Activated naive CD4-positive, alpha-beta T cell treated with anti-CD3 and anti-CD28 coated beads for 36 hours (primary cell): Measurements from ENCODE around the gene NMUR1. TPM values are rescaled to one million over a fixed set of nuclear protein-coding genes. Genes with fewer than 3 reads are reported as not detected.
A peak's percentile ranks its signal among the peaks of the same experiment; 100 is the strongest.
"Not testable (repeated sequence)": the region's sequence is repeated elsewhere in the genome, so short reads cannot be mapped to it uniquely, and the experiment has no call there.

Experiments used
- CTCF ChIA-PET: fragments of 350-600 bp; sonication (Branson Sonifier 250); formaldehyde crosslinking; loops from one replicate; lab custom pipeline; 2021; ENCODE audit warnings: antibody characterized with exemption; lab: Charles Lee
- DNase-seq: peaks from one replicate; pipeline ENCODE4 v3.0.0-alpha.2; 2020
- H3K27ac Mint-ChIP-seq: one replicate; pipeline ENCODE4 v1.8.0; 2021; ENCODE audit warnings: mild to moderate bottlenecking, mixed read lengths
- H3K27me3 Mint-ChIP-seq: one replicate; pipeline ENCODE4 v1.8.0; 2021; ENCODE audit warnings: low read depth, mixed read lengths
- H3K36me3 Mint-ChIP-seq: one replicate; pipeline ENCODE4 v1.8.0; 2021; ENCODE audit warnings: low read depth, mixed read lengths
- H3K4me1 Mint-ChIP-seq: one replicate; pipeline ENCODE4 v1.8.0; 2021; ENCODE audit warnings: low read depth, mixed read lengths
- H3K4me3 Mint-ChIP-seq: one replicate; pipeline ENCODE4 v1.8.0; 2021; ENCODE audit warnings: mild to moderate bottlenecking, moderate library complexity, mixed read lengths
- H3K9me3 Mint-ChIP-seq: one replicate; pipeline ENCODE4 v1.8.0; 2021; ENCODE audit warnings: mixed read lengths
- intact Hi-C: fragments of 100-400 bp; cut with micrococcal nuclease; formaldehyde crosslinking; loops from one replicate; pipeline ENCODE4 v1.15.1; 2023
- total RNA-seq, 2 experiments: library from RNA; stranded (reverse); gene quantifications; one replicate each; pipeline ENCODE4 v1.2.3, GENCODE V29; 2021

The NMUR1 gene
- total RNA-seq, 2 experiments from 2014 or later: not detected

GRCh38 chr2:231568098-231568784 lies 38.0 kb upstream of the NMUR1 start:
- no peak overlapping the region for H3K4me3 Mint-ChIP-seq
- H3K9me3 Mint-ChIP-seq: no peaks in the 10 kb centered on the region
- no peaks in the 10 kb centered on the region for H3K27me3 Mint-ChIP-seq
- H3K4me1 Mint-ChIP-seq: peaks cover 10% of the 10 kb centered on the region
- no peak overlapping the region for H3K27ac Mint-ChIP-seq
- CTCF ChIA-PET: interaction anchor here (1.8 kb wide), 2 partner anchors 10 to 51 kb away, joined by 5 to 7 read pairs; no protein-coding TSS in a partner anchor
- intact Hi-C loops: no loop called here
- no peaks in the 10 kb centered on the region for H3K36me3 Mint-ChIP-seq
- DNase-seq: no peak

DNA sequence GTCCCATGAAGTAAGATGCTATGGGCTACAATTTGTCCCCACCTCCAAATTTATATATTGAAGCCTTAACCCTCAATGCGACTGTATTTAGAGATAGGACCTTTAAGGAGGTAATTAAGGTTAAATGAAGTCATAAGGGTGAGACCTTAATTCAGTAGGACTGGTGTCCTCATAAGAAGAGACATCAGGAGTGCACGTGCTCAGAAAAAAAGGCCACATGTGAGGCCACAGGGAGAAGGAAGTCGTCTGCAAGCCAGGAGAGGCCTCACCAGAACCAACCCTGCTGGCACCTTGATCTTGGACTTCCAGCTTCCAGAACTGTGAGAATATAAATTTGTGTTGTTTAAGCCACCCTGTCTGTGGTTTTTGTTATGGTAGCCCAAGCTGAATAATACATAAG lies 36.9 kb upstream of the NMUR1 start:
- Mint-ChIP-seq H3K27me3 (no peaks in the 10 kb centered on the region), H3K27ac (no peak overlapping the region), H3K9me3 (no peaks in the 10 kb centered on the region), H3K36me3 (no peaks in the 10 kb centered on the region), H3K4me3 (no peak overlapping the region), H3K4me1 (peaks cover 10% of the 10 kb centered on the region)
- DNase-seq: no peak
- intact Hi-C loops: no loop called here
- CTCF ChIA-PET: interaction anchor here (0.6 to 1.5 kb wide), 4 partner anchors 15 to 38 kb away, joined by 3 to 8 read pairs (median 4); no protein-coding TSS in a partner anchor

GRCh38 chr2:231565887-231566594 lies 35.8 kb upstream of the NMUR1 start:
- H3K9me3 Mint-ChIP-seq: no peaks in the 10 kb centered on the region
- intact Hi-C loops: no loop called here
- CTCF ChIA-PET: interaction anchor here (0.6 to 6.1 kb wide), 6 partner anchors 11 to 37 kb away, joined by 3 to 60 read pairs (median 4); no protein-coding TSS in a partner anchor
- H3K27ac Mint-ChIP-seq: no peak overlapping the region
- H3K27me3 Mint-ChIP-seq: no peaks in the 10 kb centered on the region
- no peak overlapping the region for H3K4me3 Mint-ChIP-seq
- H3K36me3 Mint-ChIP-seq: no peaks in the 10 kb centered on the region
- no peak for DNase-seq
- peaks cover 10% of the 10 kb centered on the region for H3K4me1 Mint-ChIP-seq

- CTCF ChIA-PET: interaction anchor here (0.6 to 6.1 kb wide), 10 partner anchors 21 to 151 kb away, joined by 3 to 60 read pairs (median 4); no protein-coding TSS in a partner anchor
- no peaks in the 10 kb centered on the region for H3K27me3 Mint-ChIP-seq
- DNase-seq: peak; percentile 74
Measured at GRCh38 chr2:231563378-231563961, 33.2 kb upstream of the NMUR1 start.

GRCh38 chr2:231557571-231558217 lies 27.4 kb upstream of the NMUR1 start:
- peak; percentile 63 for DNase-seq
- Mint-ChIP-seq H3K4me1 (peaks cover 2% of the 10 kb centered on the region), H3K27me3 (no peaks in the 10 kb centered on the region), H3K4me3 (no peak overlapping the region), H3K27ac (no peak overlapping the region), H3K9me3 (peaks cover 9% of the 10 kb centered on the region), H3K36me3 (peaks cover 2% of the 10 kb centered on the region)
- intact Hi-C loops: loop anchor here (1.0 to 5.0 kb wide), 5 partner anchors 27 to 330 kb away; partner anchors contain the start of gene NMUR1
- CTCF ChIA-PET: interaction anchor here (0.6 to 2.1 kb wide), 15 partner anchors 11 to 127 kb away, joined by 3 to 14 read pairs (median 5); no protein-coding TSS in a partner anchor

More at GRCh38 chr2:231563378-231563961, 33.2 kb upstream of the NMUR1 start:
- H3K36me3 Mint-ChIP-seq: no peaks in the 10 kb centered on the region
- H3K4me1 Mint-ChIP-seq: peaks cover 2% of the 10 kb centered on the region
- H3K4me3 Mint-ChIP-seq: no peak overlapping the region
- H3K9me3 Mint-ChIP-seq: no peaks in the 10 kb centered on the region
- intact Hi-C loops: loop anchor here (1.0 to 2.0 kb wide), 4 partner anchors 38 to 152 kb away; no protein-coding TSS in a partner anchor
- no peak overlapping the region for H3K27ac Mint-ChIP-seq

- Mint-ChIP-seq H3K4me1 (peaks cover 2% of the 10 kb centered on the region), H3K27ac (no peak overlapping the region), H3K4me3 (no peak overlapping the region), H3K27me3 (no peaks in the 10 kb centered on the region), H3K9me3 (peaks cover 9% of the 10 kb centered on the region), H3K36me3 (peaks cover 2% of the 10 kb centered on the region)
- no peak for DNase-seq
- CTCF ChIA-PET: interaction anchor here (0.8 to 2.8 kb wide), 6 partner anchors 11 to 109 kb away, joined by 3 to 14 read pairs (median 6); partner anchors contain the start of gene NMUR1
- intact Hi-C loops: loop anchor here (5.0 kb wide), 1 partner anchor 145 kb away; no protein-coding TSS in a partner anchor
Measured at GRCh38 chr2:231556981-231557380, 26.7 kb upstream of the NMUR1 start.

DNA sequence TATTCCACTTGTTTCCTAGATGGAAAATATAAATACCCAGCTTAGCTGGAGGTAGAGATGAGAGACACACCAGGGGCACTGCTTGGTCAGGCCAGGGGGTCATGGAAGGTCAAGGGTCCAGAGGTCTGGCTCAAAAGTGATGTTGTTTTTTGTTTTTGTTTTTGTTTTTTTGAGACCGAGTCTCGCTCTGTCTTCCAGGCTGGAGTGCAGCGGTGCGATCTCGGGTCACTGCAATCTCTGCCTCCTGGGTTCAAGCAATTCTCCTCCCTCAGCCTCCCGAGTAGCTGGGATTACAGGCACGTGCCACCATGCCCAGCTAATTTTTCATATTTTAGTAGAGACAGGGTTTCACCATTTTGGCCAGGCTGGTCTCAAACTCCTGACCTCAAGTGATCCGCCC lies 26.3 kb upstream of the NMUR1 start:
- not testable (repeated sequence) for H3K4me3 Mint-ChIP-seq, H3K36me3 Mint-ChIP-seq, H3K9me3 Mint-ChIP-seq, DNase-seq, H3K27ac Mint-ChIP-seq, H3K4me1 Mint-ChIP-seq, H3K27me3 Mint-ChIP-seq
- intact Hi-C loops: loop anchor here (5.0 kb wide), 1 partner anchor 144 kb away; no protein-coding TSS in a partner anchor
- CTCF ChIA-PET: interaction anchor here (0.8 to 2.8 kb wide), 6 partner anchors 11 to 108 kb away, joined by 3 to 11 read pairs (median 6); partner anchors contain the start of gene NMUR1

DNA sequence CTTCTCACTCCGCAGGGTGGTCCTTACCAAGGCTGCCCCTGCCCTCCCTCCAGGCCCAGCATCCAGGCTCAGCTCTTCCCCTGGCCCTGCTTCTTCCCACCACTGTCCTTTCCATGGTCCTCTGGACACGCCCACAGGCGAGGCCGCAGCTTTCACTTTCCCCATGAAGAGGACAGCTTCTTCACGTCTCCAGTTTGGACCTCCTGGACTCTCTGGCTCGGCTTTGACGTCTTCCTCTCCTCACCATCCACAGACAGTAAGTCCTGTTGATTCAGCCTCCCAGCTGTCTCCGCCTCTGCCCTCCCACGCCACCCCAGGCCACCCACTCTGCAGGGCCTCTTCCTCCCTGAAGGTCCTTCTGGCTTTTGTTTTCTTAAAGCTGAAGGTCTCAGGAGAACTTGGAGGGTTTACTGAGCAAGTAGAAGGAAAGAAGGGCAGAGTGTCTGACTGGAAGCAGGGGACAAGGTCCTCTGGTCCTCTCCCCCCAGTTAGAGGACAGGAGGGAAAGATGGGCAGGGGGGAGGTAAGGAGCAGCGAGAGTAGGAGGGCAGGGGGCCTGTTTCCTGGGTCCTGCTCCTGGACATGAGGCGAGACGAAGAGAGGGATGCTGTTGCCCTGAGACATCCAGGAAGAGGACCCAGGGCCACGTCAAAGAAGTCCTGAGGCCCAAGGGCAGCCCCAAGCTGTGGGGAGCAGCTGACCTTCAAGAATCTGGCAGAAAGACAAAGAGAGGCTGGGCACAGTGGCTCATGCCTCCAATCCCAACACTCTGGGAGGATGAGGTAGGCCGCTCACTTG lies 24.7 kb upstream of the NMUR1 start:
- Mint-ChIP-seq H3K4me1 (peaks cover 4% of the 10 kb centered on the region), H3K27ac (no peak overlapping the region), H3K9me3 (peaks cover 9% of the 10 kb centered on the region), H3K36me3 (peaks cover 2% of the 10 kb centered on the region), H3K27me3 (no peaks in the 10 kb centered on the region), H3K4me3 (no peak overlapping the region)
- CTCF ChIA-PET: interaction anchor here (0.7 to 2.8 kb wide), 7 partner anchors 9 to 72 kb away, joined by 3 to 11 read pairs (median 4); partner anchors contain the start of gene NMUR1
- intact Hi-C loops: loop anchor here (5.0 kb wide), 1 partner anchor 143 kb away; no protein-coding TSS in a partner anchor
- no peak for DNase-seq

DNA sequence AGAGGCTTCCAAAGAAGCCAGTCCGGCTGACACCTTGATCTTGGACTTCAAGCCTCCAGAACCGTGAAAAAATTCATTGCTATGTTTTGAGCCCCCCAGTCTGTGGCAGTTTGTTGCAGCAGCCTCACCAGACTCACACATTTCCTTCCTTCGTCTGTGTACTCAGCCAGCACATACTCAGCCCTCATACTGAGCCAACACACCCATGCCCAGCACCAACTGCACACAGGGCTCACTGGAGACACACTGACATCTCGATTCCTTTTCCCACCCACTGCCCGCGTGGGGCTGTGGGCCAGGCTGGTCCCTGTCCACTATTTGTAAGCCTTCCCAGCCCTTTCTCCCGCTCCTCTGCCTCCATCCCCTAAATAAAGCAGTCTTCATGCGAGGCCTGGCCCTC lies 24.1 kb upstream of the NMUR1 start:
- DNase-seq: no peak
- H3K27me3 Mint-ChIP-seq: no peaks in the 10 kb centered on the region
- CTCF ChIA-PET: interaction anchor here (1.2 to 2.8 kb wide), 3 partner anchors 21 to 71 kb away, joined by 4 to 11 read pairs (median 8); no protein-coding TSS in a partner anchor
- no peak overlapping the region for H3K4me3 Mint-ChIP-seq
- intact Hi-C loops: no loop called here
- H3K36me3 Mint-ChIP-seq: peaks cover 2% of the 10 kb centered on the region
- H3K27ac Mint-ChIP-seq: no peak overlapping the region
- H3K9me3 Mint-ChIP-seq: peaks cover 9% of the 10 kb centered on the region
- peaks cover 6% of the 10 kb centered on the region for H3K4me1 Mint-ChIP-seq

DNA sequence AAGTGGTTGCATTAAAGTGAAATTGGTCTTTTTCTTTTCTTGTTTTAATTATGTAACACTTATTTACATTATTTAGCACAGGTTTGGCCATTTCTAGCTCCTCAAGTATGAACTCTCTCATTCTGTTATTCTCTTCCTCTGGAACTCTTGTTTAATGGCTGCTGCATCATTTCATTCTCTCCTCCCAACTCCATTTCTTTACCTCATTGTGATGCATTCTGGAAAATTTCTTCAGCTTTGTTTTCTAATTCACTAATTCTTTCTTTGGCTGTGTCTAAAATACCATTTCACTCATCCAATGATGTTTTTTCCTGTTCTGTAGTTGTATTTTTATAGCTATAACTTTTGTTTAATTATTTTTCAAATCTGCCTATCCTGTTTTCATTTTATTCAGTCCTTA lies 22.5 kb upstream of the NMUR1 start:
- Mint-ChIP-seq H3K4me1 (peaks cover 7% of the 10 kb centered on the region), H3K9me3 (peaks cover 9% of the 10 kb centered on the region), H3K27ac (no peak overlapping the region), H3K27me3 (no peaks in the 10 kb centered on the region), H3K4me3 (no peak overlapping the region), H3K36me3 (peaks cover 2% of the 10 kb centered on the region)
- intact Hi-C loops: no loop called here
- CTCF ChIA-PET: interaction anchor here (0.6 to 2.3 kb wide), 8 partner anchors 9 to 131 kb away, joined by 3 to 8 read pairs (median 4); no protein-coding TSS in a partner anchor
- DNase-seq: no peak
